ENCODE measurements around the gene ZBTB9.

GRCh38 chr6:33427585-33428223, 26.7 kb upstream of the ZBTB9 start:
- TF ChIP-seq NFIC (IDR thresholded peaks at IDR 0.05) (no peak), TAF1 (IDR thresholded peaks at IDR 0.05; ENCODE audit: low read depth) (no peak), CREB1 (IDR thresholded peaks at IDR 0.05; ENCODE audit: low read depth) (no peak)
- TF ChIP-seq, protein P1, sequence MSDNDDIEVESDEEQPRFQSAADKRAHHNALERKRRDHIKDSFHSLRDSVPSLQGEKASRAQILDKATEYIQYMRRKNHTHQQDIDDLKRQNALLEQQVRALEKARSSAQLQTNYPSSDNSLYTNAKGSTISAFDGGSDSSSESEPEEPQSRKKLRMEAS (IDR thresholded peaks at IDR 0.05): no peak
- TF ChIP-seq, protein P2, sequence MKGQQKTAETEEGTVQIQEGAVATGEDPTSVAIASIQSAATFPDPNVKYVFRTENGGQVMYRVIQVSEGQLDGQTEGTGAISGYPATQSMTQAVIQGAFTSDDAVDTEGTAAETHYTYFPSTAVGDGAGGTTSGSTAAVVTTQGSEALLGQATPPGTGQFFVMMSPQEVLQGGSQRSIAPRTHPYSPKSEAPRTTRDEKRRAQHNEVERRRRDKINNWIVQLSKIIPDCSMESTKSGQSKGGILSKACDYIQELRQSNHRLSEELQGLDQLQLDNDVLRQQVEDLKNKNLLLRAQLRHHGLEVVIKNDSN (IDR thresholded peaks at IDR 0.05): no peak
